ENCODE results near the gene BCAS3.
A peak's percentile ranks its signal among the peaks of the same experiment; 100 is the strongest.

BCAS3 gene

DNA sequence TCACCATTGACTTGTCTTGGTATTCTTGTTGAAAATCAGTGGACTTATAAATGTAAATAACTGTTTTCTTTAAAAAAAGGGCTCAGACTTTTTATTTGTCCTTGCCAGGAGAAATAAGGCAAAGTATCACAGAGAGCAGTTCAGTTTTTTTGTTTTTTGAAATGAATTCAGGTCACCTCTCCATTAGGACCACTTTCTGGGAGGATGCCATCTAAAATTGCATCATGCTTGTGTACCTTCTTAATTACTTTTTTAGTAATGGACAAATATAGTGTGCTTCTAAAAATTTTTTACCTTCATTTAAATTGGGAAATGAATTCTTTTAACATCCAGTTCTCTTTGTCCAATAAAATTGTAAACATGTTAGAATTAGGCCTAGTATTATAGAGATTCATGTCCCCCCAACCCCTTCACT lies 210.0 kb downstream of the BCAS3 start:
- Histone ChIP-seq H3K36me3 (ENCODE audit: control insufficient read depth, insufficient read depth, low read length) (no peaks in the 10 kb centered on the region), H3K4me1 (ENCODE audit: control insufficient read depth, insufficient read depth, low read length) (no peaks in the 10 kb centered on the region), H3K9me3 (ENCODE audit: control insufficient read depth, low read length) (no peaks in the 10 kb centered on the region), H3K4me3 (ENCODE audit: insufficient read depth, low read depth, low read length) (peak overlapping the region; percentile 32), H3K27ac (ENCODE audit: insufficient read depth, low read depth, low read length, poor library complexity, severe bottlenecking) (no peak overlapping the region), H3K27me3 (ENCODE audit: control insufficient read depth, insufficient read depth, low read length, poor library complexity, severe bottlenecking) (no peaks in the 10 kb centered on the region)

DNA sequence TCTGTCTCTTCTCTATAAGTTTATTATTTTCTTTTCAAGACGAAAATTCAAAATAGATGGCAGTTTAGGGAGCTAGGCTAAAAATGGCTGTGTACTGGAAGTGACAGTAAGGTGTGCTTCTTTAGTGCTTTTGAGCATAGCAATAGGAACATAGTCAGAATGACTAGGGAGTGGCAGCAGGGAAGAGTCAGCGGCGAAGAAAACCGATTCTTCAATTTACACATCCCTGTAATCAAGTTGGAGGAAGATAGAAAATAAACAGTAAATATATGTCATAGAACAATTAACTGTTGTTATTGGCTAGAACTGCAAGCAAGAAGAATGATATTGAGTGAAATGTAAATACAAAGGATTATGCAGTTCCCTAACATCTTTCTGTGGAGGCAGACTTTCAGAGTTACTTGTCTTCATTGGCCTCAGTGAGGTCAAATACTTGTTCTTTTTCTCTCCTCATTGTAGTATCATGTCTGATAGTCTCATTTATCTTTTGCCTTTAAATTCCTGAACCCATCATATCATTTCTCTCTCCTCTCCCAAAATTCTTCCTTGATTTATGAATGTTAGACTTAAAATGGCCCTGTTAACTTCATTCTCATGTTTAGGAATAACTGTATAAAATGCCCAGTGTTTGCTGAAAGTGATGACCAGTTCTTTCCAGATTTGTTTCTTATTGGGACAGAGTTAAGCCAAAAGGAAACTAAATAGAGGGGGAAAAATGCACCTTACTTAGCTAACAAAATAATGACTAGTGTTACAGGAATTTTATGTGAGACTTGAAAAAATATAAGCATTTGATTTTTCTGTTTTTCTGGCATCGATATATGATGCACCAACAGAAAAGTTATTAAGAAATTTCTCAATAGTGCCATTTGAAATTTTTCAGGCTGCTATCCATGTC lies 211.4 kb downstream of the BCAS3 start:
- Histone ChIP-seq H3K4me3 (ENCODE audit: insufficient read depth, low read depth, low read length) (no peak overlapping the region), H3K27ac (ENCODE audit: insufficient read depth, low read depth, low read length, poor library complexity, severe bottlenecking) (no peak overlapping the region), H3K27me3 (ENCODE audit: control insufficient read depth, insufficient read depth, low read length, poor library complexity, severe bottlenecking) (no peaks in the 10 kb centered on the region), H3K4me1 (ENCODE audit: control insufficient read depth, insufficient read depth, low read length) (no peaks in the 10 kb centered on the region), H3K36me3 (ENCODE audit: control insufficient read depth, insufficient read depth, low read length) (no peaks in the 10 kb centered on the region), H3K9me3 (ENCODE audit: control insufficient read depth, low read length) (no peaks in the 10 kb centered on the region)
- WGBS, 2 experiments = 93 to 94% methylated on average over 2 to 5 of the region's 5 CpGs

DNA sequence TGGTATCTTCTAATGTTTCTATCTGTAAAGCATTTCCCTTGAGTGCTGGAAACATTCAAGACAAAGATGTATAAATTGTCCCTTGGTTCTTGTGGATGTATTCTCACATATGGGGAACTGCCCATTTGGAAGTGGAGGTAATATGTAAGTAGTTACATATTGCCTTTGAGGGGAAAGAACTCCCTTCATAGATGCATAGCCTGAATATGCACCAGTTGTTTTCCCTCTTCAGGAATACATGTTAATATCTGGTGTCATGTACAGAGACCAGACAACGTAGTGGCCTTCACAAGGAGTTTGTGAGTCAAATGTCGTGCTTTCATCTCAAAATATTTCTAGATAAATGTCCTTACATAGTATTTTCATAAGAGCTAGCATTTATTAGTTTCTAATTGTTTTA lies 213.5 kb downstream of the BCAS3 start:
- no peaks in the 10 kb centered on the region for H3K4me1 ChIP-seq (ENCODE audit: control insufficient read depth, insufficient read depth, low read length)
- WGBS, 2 experiments = 80 to 100% methylated on average over 1 to 2 of the region's 2 CpGs

DNA sequence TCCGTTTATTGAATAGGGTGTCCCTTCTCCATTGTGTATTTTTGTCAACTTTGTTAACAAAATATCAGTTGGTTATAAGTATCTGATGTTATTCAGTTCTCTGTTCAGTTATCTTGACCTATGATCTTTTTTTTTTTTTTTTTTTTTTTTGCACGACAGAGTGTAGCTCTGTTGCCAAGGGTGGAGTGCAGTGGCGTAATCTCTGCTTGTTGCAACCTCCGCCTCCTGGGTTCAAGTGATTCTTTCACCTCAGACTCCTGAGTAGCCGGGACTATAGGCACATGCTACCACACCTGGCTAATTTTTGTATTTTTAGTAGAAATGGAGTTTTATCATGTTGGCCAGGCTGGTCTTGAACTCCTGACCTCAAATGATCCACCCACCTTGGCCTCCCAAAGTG lies 215.8 kb downstream of the BCAS3 start:
- no peak overlapping the region for H3K27ac ChIP-seq (ENCODE audit: insufficient read depth, low read depth, low read length, poor library complexity, severe bottlenecking)
- no peaks in the 10 kb centered on the region for H3K27me3 ChIP-seq (ENCODE audit: control insufficient read depth, insufficient read depth, low read length, poor library complexity, severe bottlenecking)
- H3K36me3 ChIP-seq (ENCODE audit: control insufficient read depth, insufficient read depth, low read length) = no peaks in the 10 kb centered on the region
- no peaks in the 10 kb centered on the region for H3K9me3 ChIP-seq (ENCODE audit: control insufficient read depth, low read length)
- 96 to 100% methylated on average over 5 of the region's 5 CpGs for WGBS, 2 experiments
- no peak overlapping the region for H3K4me3 ChIP-seq (ENCODE audit: insufficient read depth, low read depth, low read length)
- no peaks in the 10 kb centered on the region for H3K4me1 ChIP-seq (ENCODE audit: control insufficient read depth, insufficient read depth, low read length)

More for the DNA sequence above, 213.5 kb downstream of the BCAS3 start:
- no peaks in the 10 kb centered on the region for H3K36me3 ChIP-seq (ENCODE audit: control insufficient read depth, insufficient read depth, low read length)
- no peaks in the 10 kb centered on the region for H3K27me3 ChIP-seq (ENCODE audit: control insufficient read depth, insufficient read depth, low read length, poor library complexity, severe bottlenecking)
- no peaks in the 10 kb centered on the region for H3K9me3 ChIP-seq (ENCODE audit: control insufficient read depth, low read length)
- no peak overlapping the region for H3K4me3 ChIP-seq (ENCODE audit: insufficient read depth, low read depth, low read length)
- H3K27ac ChIP-seq (ENCODE audit: insufficient read depth, low read depth, low read length, poor library complexity, severe bottlenecking) = no peak overlapping the region

DNA sequence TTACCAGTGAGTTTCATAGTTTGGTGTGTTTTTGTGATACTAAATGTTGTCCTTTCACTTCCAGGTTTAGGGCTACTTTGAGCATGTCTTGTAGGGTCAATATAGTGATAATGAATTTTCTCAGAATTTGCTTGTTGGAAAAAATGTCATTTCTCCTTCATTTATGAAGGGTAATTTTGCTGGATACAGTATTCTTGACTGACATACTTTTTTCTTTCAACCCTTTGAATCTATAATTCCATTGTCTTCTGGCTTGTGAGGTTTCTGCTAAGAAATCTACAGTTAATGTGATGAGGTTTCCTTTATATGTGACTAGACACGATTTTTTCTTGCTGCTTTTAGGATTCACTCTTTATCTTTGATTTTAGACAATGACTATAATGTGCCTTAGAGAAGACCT lies 219.3 kb downstream of the BCAS3 start:
- Histone ChIP-seq H3K9me3 (ENCODE audit: control insufficient read depth, low read length) (no peaks in the 10 kb centered on the region), H3K4me3 (ENCODE audit: insufficient read depth, low read depth, low read length) (no peak overlapping the region), H3K27me3 (ENCODE audit: control insufficient read depth, insufficient read depth, low read length, poor library complexity, severe bottlenecking) (no peaks in the 10 kb centered on the region), H3K36me3 (ENCODE audit: control insufficient read depth, insufficient read depth, low read length) (no peaks in the 10 kb centered on the region), H3K4me1 (ENCODE audit: control insufficient read depth, insufficient read depth, low read length) (no peaks in the 10 kb centered on the region), H3K27ac (ENCODE audit: insufficient read depth, low read depth, low read length, poor library complexity, severe bottlenecking) (no peak overlapping the region)
- WGBS, 2 experiments = 78 to 95% methylated on average over 1 of the region's 1 CpG

DNA sequence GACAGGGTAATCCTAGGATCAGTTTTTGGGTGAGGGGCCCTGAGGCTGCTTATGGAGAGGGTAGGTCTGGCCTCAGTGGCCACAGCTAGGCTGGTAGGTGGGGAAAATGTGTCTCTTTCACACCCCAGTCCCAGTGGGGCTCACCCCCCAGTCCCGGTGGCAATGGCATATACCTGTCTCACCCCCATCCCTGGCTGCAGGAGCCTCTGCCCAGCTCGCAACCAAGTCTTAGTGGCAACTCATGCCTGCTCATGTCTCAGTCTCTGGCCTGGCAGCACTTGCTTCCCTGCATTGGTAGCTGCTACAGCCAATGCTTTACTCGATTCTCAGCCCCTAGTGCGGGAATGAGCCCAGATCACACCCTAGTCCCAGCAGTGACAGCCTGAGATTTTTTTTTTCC lies 221.5 kb downstream of the BCAS3 start:
- no peak overlapping the region for H3K27ac ChIP-seq (ENCODE audit: insufficient read depth, low read depth, low read length, poor library complexity, severe bottlenecking)
- H3K36me3 ChIP-seq (ENCODE audit: control insufficient read depth, insufficient read depth, low read length) = no peaks in the 10 kb centered on the region
- no peak overlapping the region for H3K4me3 ChIP-seq (ENCODE audit: insufficient read depth, low read depth, low read length)
- H3K9me3 ChIP-seq (ENCODE audit: control insufficient read depth, low read length) = no peaks in the 10 kb centered on the region
- H3K27me3 ChIP-seq (ENCODE audit: control insufficient read depth, insufficient read depth, low read length, poor library complexity, severe bottlenecking) = no peaks in the 10 kb centered on the region
- 90 to 95% methylated on average over 4 of the region's 4 CpGs for WGBS, 2 experiments
- H3K4me1 ChIP-seq (ENCODE audit: control insufficient read depth, insufficient read depth, low read length) = no peaks in the 10 kb centered on the region

DNA sequence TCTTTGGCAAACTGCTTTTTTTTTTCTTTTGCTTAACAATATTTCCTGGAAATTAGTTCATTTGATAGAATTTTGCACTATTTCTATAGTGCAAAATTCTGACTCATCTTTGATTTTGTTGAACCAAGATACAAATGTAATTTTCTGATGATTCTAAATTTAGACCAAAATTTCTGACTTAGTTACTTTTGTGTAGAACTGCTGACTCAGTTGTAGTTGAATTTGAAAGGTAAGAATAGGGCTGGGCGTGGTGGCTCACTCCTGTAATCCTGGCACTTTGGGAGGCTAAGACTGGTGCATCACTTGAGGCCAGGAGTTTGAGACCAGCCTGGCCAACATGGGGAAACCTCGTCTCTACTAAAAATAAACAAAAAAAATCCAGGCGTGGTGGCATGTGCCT lies 223.0 kb downstream of the BCAS3 start:
- H3K36me3 ChIP-seq (ENCODE audit: control insufficient read depth, insufficient read depth, low read length) = no peaks in the 10 kb centered on the region
- H3K27ac ChIP-seq (ENCODE audit: insufficient read depth, low read depth, low read length, poor library complexity, severe bottlenecking) = no peak overlapping the region
- H3K4me3 ChIP-seq (ENCODE audit: insufficient read depth, low read depth, low read length) = no peak overlapping the region
- no peaks in the 10 kb centered on the region for H3K9me3 ChIP-seq (ENCODE audit: control insufficient read depth, low read length)
- no peaks in the 10 kb centered on the region for H3K4me1 ChIP-seq (ENCODE audit: control insufficient read depth, insufficient read depth, low read length)
- no peaks in the 10 kb centered on the region for H3K27me3 ChIP-seq (ENCODE audit: control insufficient read depth, insufficient read depth, low read length, poor library complexity, severe bottlenecking)
- 88 to 93% methylated on average over 3 of the region's 3 CpGs for WGBS, 2 experiments

DNA sequence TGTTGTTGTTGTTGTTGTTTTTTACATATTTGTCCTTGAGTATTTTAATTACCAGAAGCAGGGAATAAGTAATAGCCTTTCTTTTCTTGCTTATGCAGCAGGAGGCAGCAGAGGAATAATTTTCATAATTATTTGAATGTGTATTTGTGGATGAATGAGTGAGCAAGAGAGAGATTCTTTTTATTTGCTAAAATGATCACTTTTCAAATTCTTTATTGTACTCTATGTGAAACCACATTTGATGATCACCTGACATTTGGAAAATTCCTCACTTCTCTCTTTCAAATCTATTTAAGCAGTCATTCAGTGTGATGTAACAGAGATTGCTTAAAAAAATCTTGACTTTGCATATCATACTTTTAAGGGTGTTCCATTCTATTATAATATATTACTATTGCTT lies 223.6 kb downstream of the BCAS3 start:
- Histone ChIP-seq H3K36me3 (ENCODE audit: control insufficient read depth, insufficient read depth, low read length) (no peaks in the 10 kb centered on the region), H3K27ac (ENCODE audit: insufficient read depth, low read depth, low read length, poor library complexity, severe bottlenecking) (no peak overlapping the region), H3K27me3 (ENCODE audit: control insufficient read depth, insufficient read depth, low read length, poor library complexity, severe bottlenecking) (no peaks in the 10 kb centered on the region), H3K4me3 (ENCODE audit: insufficient read depth, low read depth, low read length) (no peak overlapping the region), H3K9me3 (ENCODE audit: control insufficient read depth, low read length) (no peaks in the 10 kb centered on the region), H3K4me1 (ENCODE audit: control insufficient read depth, insufficient read depth, low read length) (no peaks in the 10 kb centered on the region)

DNA sequence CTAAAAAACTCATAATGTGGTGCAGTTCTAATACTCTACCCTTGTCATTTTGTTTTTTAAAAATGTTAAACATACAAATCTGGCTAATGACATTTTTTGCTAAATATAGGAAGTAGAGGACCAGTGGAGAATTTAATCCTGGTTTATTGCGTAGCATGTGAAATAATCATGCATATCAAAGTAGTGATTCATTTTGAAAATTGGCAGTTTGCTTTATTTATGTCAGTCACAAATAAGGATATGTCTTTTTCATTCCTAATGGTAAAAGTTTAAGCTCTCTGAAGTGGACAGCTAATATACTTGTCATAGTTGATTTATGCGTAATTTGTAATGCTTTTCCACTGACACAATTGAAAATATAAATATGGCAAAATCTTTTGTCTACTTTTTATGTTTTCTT lies 224.2 kb downstream of the BCAS3 start:
- Histone ChIP-seq H3K36me3 (ENCODE audit: control insufficient read depth, insufficient read depth, low read length) (no peaks in the 10 kb centered on the region), H3K27ac (ENCODE audit: insufficient read depth, low read depth, low read length, poor library complexity, severe bottlenecking) (no peak overlapping the region), H3K27me3 (ENCODE audit: control insufficient read depth, insufficient read depth, low read length, poor library complexity, severe bottlenecking) (no peaks in the 10 kb centered on the region), H3K9me3 (ENCODE audit: control insufficient read depth, low read length) (no peaks in the 10 kb centered on the region), H3K4me1 (ENCODE audit: control insufficient read depth, insufficient read depth, low read length) (no peaks in the 10 kb centered on the region), H3K4me3 (ENCODE audit: insufficient read depth, low read depth, low read length) (no peak overlapping the region)
- 97 to 100% methylated on average over 1 to 2 of the region's 2 CpGs for WGBS, 2 experiments

DNA sequence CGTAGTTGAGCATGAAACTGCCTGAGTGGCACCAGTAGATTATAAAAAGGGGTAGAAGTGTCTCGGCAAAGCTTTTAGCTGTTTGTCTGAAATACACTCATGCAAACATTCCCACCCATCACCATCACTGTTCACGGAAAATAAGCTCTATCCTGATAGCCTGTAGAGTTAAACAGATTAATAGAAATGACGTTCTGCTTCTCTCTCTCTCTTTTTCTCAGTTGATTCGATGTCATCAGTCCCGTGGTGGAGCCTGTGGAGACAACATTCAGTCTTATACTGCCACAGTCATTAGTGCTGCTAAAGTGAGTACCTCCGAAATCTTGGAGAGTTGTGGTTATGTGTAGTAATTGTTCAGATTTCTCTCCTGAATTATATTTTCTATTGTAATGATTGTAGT lies 224.7 kb downstream of the BCAS3 start:
- Histone ChIP-seq H3K4me3 (ENCODE audit: insufficient read depth, low read depth, low read length) (no peak overlapping the region), H3K27me3 (ENCODE audit: control insufficient read depth, insufficient read depth, low read length, poor library complexity, severe bottlenecking) (no peaks in the 10 kb centered on the region), H3K9me3 (ENCODE audit: control insufficient read depth, low read length) (no peaks in the 10 kb centered on the region), H3K36me3 (ENCODE audit: control insufficient read depth, insufficient read depth, low read length) (no peaks in the 10 kb centered on the region), H3K4me1 (ENCODE audit: control insufficient read depth, insufficient read depth, low read length) (no peaks in the 10 kb centered on the region), H3K27ac (ENCODE audit: insufficient read depth, low read depth, low read length, poor library complexity, severe bottlenecking) (no peak overlapping the region)
- WGBS, 2 experiments = 90 to 91% methylated on average over 7 of the region's 7 CpGs
